Osteoblast (primary cell): ENCODE data around the gene DLG2. TPM values are rescaled to one million over a fixed set of nuclear protein-coding genes. Genes with fewer than 3 reads are reported as not detected.

ENCODE experiments used
- DNase-seq: peaks from one replicate; pipeline ENCODE4 v3.0.0; 2011; ENCODE audit warnings: low spot score, mixed read lengths; ENCODE audit not compliant: insufficient read length; ENCODE audit errors: missing footprints
- H2AFZ ChIP-seq: 2 replicates; pipeline ENCODE4 v1.6.0; 2011; ENCODE audit warnings: mild to moderate bottlenecking, low read length
- H3K27ac ChIP-seq: 2 replicates; pipeline ENCODE4 v1.5.1; 2011; ENCODE audit warnings: mild to moderate bottlenecking, low read depth, low read length, moderate library complexity
- H3K27me3 ChIP-seq: 2 replicates; pipeline ENCODE4 v1.6.0; 2012; ENCODE audit warnings: mild to moderate bottlenecking, control low read depth, inconsistent platforms, low read length, moderate library complexity; ENCODE audit not compliant: insufficient read depth
- H3K36me3 ChIP-seq: 2 replicates; pipeline ENCODE4 v1.5.1; 2011; ENCODE audit warnings: mild to moderate bottlenecking, low read length, control low read depth, moderate library complexity; ENCODE audit not compliant: insufficient read depth
- H3K4me1 ChIP-seq: 2 replicates; pipeline ENCODE4 v1.5.1; 2011; ENCODE audit warnings: mild to moderate bottlenecking, low read length, control low read depth, moderate library complexity; ENCODE audit not compliant: insufficient read depth
- H3K4me2 ChIP-seq: 2 replicates; pipeline ENCODE4 v1.6.0; 2011; ENCODE audit warnings: mild to moderate bottlenecking, low read length; ENCODE audit not compliant: insufficient read depth
- H3K4me3 ChIP-seq: fragments of 200-600 bp; sonication (generic); 3 replicates; pipeline ENCODE4 v1.5.1; 2012; ENCODE audit warnings: mild to moderate bottlenecking, low read length, inconsistent platforms; ENCODE audit not compliant: insufficient read depth
- H3K79me2 ChIP-seq: 2 replicates; pipeline ENCODE4 v1.6.0; 2012; ENCODE audit warnings: mild to moderate bottlenecking, low read length, control low read depth, inconsistent platforms; ENCODE audit not compliant: insufficient read depth
- H3K9me3 ChIP-seq: 2 replicates; pipeline ENCODE4 v1.5.1; 2011; ENCODE audit warnings: low read depth, low read length, control low read depth
- H4K20me1 ChIP-seq: 2 replicates; pipeline ENCODE4 v1.6.0; 2012; ENCODE audit warnings: mild to moderate bottlenecking, low read length, control low read depth; ENCODE audit not compliant: insufficient read depth
- total RNA-seq: library from RNA; depleted of rRNA; stranded (reverse); fragments of >200 nt; gene quantifications from 2 replicates; pipeline ENCODE4 v1.2.3, GENCODE V29; 2012
- TF ChIP-seq, protein P1 (sequence below): IDR thresholded peaks from 2 replicates; pipeline ENCODE4 v1.5.1; 2011; ENCODE audit warnings: mild to moderate bottlenecking, low read depth, low read length, moderate library complexity; ENCODE audit errors: extremely low read depth

DLG2 gene
- total RNA-seq, 1 donor, result 3.3 TPM

GRCh38 chr11:84136926-84137325, 1490.2 kb downstream of the DLG2 start:
- no peak overlapping the region for H2AFZ ChIP-seq
- H3K4me2 ChIP-seq, result no peak overlapping the region
- no peaks in the 10 kb centered on the region for H3K9me3 ChIP-seq
- no peak overlapping the region for H3K4me3 ChIP-seq
- no peaks in the 10 kb centered on the region for H3K4me1 ChIP-seq
- H4K20me1 ChIP-seq, result no peaks in the 10 kb centered on the region
- no peaks in the 10 kb centered on the region for H3K27me3 ChIP-seq
- H3K36me3 ChIP-seq, result no peaks in the 10 kb centered on the region
- no peaks in the 10 kb centered on the region for H3K79me2 ChIP-seq
- no peak overlapping the region for H3K27ac ChIP-seq
- TF ChIP-seq, protein P1, sequence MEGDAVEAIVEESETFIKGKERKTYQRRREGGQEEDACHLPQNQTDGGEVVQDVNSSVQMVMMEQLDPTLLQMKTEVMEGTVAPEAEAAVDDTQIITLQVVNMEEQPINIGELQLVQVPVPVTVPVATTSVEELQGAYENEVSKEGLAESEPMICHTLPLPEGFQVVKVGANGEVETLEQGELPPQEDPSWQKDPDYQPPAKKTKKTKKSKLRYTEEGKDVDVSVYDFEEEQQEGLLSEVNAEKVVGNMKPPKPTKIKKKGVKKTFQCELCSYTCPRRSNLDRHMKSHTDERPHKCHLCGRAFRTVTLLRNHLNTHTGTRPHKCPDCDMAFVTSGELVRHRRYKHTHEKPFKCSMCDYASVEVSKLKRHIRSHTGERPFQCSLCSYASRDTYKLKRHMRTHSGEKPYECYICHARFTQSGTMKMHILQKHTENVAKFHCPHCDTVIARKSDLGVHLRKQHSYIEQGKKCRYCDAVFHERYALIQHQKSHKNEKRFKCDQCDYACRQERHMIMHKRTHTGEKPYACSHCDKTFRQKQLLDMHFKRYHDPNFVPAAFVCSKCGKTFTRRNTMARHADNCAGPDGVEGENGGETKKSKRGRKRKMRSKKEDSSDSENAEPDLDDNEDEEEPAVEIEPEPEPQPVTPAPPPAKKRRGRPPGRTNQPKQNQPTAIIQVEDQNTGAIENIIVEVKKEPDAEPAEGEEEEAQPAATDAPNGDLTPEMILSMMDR, result no peak
- no peak for DNase-seq

- Histone ChIP-seq H3K27ac (no peak overlapping the region), H3K27me3 (no peaks in the 10 kb centered on the region), H3K79me2 (no peaks in the 10 kb centered on the region), H4K20me1 (no peaks in the 10 kb centered on the region), H3K4me2 (no peak overlapping the region), H3K4me3 (no peak overlapping the region), H3K36me3 (no peaks in the 10 kb centered on the region), H2AFZ (no peak overlapping the region), H3K4me1 (no peaks in the 10 kb centered on the region), H3K9me3 (no peaks in the 10 kb centered on the region)
- no peak for DNase-seq
- TF ChIP-seq, protein P1, result no peak
Measured at GRCh38 chr11:84130646-84131427, 1496.3 kb downstream of the DLG2 start.

- Histone ChIP-seq H2AFZ (no peak overlapping the region), H3K27me3 (no peaks in the 10 kb centered on the region)
Measured at GRCh38 chr11:84129961-84130576, 1497.1 kb downstream of the DLG2 start.

DNA sequence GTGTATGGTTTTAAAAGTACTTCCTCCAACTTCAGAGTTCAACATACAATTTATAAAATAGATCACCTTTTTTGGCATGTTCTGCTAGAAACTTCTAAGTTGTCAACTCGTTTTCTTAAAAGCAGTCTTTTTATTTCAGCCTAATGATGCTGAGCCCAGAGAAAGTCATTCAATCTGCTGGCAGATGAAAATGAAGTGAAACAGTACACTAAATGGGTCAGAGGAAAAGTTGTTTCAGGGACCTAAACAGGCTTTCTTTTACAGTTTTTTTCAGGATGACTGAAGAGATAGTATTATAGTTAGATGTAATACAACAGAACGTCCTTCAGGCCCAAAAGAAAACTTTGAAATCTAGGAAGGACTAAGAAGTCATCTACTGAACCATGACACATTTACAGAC, 1498.3 kb downstream of the DLG2 start:
- Histone ChIP-seq H3K36me3 (no peaks in the 10 kb centered on the region), H2AFZ (no peak overlapping the region), H3K27ac (no peak overlapping the region), H3K79me2 (no peaks in the 10 kb centered on the region), H3K9me3 (no peaks in the 10 kb centered on the region), H3K4me2 (no peak overlapping the region), H3K4me3 (no peak overlapping the region), H4K20me1 (no peaks in the 10 kb centered on the region), H3K4me1 (no peaks in the 10 kb centered on the region), H3K27me3 (no peaks in the 10 kb centered on the region)
- TF ChIP-seq, protein P1, result no peak
- DNase-seq, result no peak

More at GRCh38 chr11:84129961-84130576, 1497.1 kb downstream of the DLG2 start:
- Histone ChIP-seq H3K4me1 (no peaks in the 10 kb centered on the region), H3K4me2 (no peak overlapping the region), H3K36me3 (no peaks in the 10 kb centered on the region), H4K20me1 (no peaks in the 10 kb centered on the region), H3K79me2 (no peaks in the 10 kb centered on the region), H3K27ac (no peak overlapping the region), H3K4me3 (no peak overlapping the region), H3K9me3 (no peaks in the 10 kb centered on the region)
- TF ChIP-seq, protein P1, result no peak
- no peak for DNase-seq
